ENCODE results near the gene OR10H4. TPM values are rescaled to one million over a fixed set of nuclear protein-coding genes. Genes with fewer than 3 reads are reported as not detected.
"Not testable (repeated sequence)": the region's sequence is repeated elsewhere in the genome, so short reads cannot be mapped to it uniquely, and the experiment has no call there.

The OR10H4 gene
- total RNA-seq, 2 donors from 2014 or later: not detected

DNA sequence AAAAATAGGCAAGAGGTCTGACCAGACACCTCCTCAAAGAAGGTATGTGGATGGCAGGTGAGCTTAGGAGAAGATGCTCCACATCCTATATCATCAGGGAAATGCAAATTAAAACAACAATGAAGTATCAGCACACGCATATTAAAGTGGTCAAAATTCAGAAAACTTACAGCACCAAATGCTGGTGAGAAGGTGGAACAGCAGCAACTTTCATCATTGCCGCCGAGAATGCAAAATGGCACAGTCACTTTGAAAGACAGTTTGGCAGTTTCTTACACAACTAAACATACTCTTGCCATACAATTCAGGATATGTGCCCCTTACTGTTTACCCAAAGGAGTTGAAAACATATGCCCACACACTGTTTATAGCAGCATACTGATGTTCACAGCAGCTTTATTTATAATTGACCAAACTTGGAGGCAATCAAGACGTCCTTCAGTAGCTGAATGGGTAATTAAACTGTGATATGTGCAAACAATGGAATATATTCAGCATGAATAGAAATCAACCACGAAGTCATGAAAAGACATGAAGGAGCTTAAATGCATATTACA is 22.5 kb downstream of the OR10H4 start:
- TF ChIP-seq, protein P1, sequence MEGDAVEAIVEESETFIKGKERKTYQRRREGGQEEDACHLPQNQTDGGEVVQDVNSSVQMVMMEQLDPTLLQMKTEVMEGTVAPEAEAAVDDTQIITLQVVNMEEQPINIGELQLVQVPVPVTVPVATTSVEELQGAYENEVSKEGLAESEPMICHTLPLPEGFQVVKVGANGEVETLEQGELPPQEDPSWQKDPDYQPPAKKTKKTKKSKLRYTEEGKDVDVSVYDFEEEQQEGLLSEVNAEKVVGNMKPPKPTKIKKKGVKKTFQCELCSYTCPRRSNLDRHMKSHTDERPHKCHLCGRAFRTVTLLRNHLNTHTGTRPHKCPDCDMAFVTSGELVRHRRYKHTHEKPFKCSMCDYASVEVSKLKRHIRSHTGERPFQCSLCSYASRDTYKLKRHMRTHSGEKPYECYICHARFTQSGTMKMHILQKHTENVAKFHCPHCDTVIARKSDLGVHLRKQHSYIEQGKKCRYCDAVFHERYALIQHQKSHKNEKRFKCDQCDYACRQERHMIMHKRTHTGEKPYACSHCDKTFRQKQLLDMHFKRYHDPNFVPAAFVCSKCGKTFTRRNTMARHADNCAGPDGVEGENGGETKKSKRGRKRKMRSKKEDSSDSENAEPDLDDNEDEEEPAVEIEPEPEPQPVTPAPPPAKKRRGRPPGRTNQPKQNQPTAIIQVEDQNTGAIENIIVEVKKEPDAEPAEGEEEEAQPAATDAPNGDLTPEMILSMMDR (IDR thresholded peaks at IDR 0.05): no peak
- H3K4me3 ChIP-seq: no peak overlapping the region
- H3K4me1 ChIP-seq (ENCODE audit: control insufficient read depth in 1 of 2, low read depth in 2 of 2): no peaks in the 10 kb centered on the region
- H3K9me3 ChIP-seq: no peaks in the 10 kb centered on the region
- ATAC-seq (ENCODE audit: insufficient number of reproducible peaks, low FRiP score, low read depth) (no peak), DNase-seq (ENCODE audit: low spot score) (no peak)
- no peaks in the 10 kb centered on the region for H3K27me3 ChIP-seq (replicated peaks; ENCODE audit: insufficient read depth)
- H3K27ac ChIP-seq: no peak overlapping the region
- H3K36me3 ChIP-seq: no peaks in the 10 kb centered on the region

DNA sequence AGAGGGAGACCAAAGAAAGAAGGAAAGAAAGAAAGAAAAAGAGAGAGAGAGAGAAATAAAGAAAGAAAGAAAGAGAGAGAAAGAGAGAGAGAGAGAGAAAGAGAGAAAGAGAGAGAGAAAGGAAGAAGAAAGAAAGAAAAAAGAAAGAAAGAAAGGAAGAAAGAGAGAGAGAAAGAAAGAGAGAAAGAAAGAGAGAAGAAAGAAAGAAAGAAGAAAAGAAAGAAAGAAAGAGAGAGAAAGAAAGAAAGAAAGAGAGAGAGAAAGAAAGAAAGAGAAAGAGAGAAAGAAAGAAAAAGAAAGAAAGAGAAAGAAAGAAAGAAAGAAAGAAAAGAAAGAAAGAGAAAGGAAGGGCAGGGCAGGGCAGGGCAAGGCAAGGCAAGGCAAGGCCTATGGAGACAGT is 23.2 kb downstream of the OR10H4 start:
- not testable (repeated sequence) for DNase-seq (ENCODE audit: low spot score); H3K9me3 ChIP-seq; H3K4me1 ChIP-seq (ENCODE audit: control insufficient read depth in 1 of 2, low read depth in 2 of 2); ATAC-seq (ENCODE audit: insufficient number of reproducible peaks, low FRiP score, low read depth); H3K27ac ChIP-seq; H3K27me3 ChIP-seq (replicated peaks; ENCODE audit: insufficient read depth); H3K36me3 ChIP-seq; H3K4me3 ChIP-seq

DNA sequence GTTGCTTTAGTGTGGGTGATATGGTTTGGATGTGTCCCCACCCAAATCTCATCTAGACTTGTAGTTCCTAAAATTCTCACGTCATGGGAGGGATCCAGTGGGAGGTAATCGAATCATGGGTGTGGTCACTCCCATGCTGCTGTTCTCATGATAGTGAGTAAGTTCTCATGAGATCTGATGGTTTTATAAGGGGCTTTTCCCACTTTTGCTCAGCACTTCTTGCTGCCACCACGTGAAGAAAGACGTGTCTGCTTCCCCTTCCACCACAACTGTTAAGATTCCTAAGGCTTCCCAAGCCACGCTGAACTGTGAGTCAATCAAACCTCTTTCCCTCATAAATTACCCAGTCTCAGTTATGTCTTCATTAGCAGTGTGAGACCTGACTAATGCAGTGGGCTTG is 26.0 kb downstream of the OR10H4 start:
- Histone ChIP-seq H3K9me3 (no peaks in the 10 kb centered on the region), H3K4me1 (ENCODE audit: control insufficient read depth in 1 of 2, low read depth in 2 of 2) (no peaks in the 10 kb centered on the region), H3K27ac (no peak overlapping the region), H3K27me3 (replicated peaks; ENCODE audit: insufficient read depth) (no peaks in the 10 kb centered on the region), H3K4me3 (no peak overlapping the region), H3K36me3 (no peaks in the 10 kb centered on the region)
- DNase-seq (ENCODE audit: low spot score) (no peak), ATAC-seq (ENCODE audit: insufficient number of reproducible peaks, low FRiP score, low read depth) (no peak)
- TF ChIP-seq, protein P1 (IDR thresholded peaks at IDR 0.05): no peak

DNA sequence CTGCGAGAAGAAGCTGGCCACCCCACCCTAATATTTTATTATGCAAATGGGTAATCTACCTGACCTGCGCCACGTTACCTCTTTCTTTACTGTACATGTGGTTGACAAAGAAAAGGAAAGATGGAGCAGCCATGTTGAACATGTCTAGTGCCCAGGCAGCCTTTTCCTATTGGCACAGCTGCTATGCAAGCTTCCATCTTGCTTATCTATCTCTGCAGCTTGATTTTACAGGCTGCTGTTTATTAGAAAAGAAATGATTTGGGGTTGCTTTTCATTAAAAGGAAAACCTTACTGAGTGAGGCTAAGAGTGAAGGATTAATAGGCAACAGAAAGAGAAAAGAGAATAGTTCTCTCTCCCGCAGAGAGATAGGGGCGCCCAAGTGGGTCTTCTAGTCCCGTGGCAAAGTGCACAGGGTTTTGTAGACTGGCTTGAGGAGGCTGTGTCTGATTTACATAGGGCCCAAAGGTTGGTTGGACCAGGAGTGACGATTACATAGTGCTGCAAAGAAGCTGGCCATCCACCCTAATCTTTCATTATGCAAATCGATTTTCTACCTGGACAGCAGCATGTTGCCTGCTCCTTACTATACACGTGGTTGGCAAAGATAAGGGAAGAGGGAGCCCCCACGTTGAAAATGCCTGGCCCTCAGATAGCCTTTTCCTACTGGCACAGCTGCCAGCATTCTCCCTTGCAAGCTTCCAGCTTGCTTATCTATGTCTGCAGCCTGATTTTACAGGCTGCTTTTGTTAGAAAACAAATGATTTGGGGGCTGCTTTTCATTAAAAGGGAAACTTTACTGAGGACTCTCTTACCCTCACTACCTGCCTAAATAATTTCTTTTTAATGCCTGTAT is 28.3 kb downstream of the OR10H4 start:
- H3K27me3 ChIP-seq (replicated peaks; ENCODE audit: insufficient read depth): no peaks in the 10 kb centered on the region
- H3K27ac ChIP-seq: no peak overlapping the region
- no peaks in the 10 kb centered on the region for H3K9me3 ChIP-seq
- no peak for DNase-seq (ENCODE audit: low spot score)
- H3K36me3 ChIP-seq: no peaks in the 10 kb centered on the region
- H3K4me1 ChIP-seq (ENCODE audit: control insufficient read depth in 1 of 2, low read depth in 2 of 2): no peaks in the 10 kb centered on the region
- H3K4me3 ChIP-seq: no peak overlapping the region
- ATAC-seq (ENCODE audit: insufficient number of reproducible peaks, low FRiP score, low read depth): no peak
- TF ChIP-seq, protein P1 (IDR thresholded peaks at IDR 0.05): no peak

DNA sequence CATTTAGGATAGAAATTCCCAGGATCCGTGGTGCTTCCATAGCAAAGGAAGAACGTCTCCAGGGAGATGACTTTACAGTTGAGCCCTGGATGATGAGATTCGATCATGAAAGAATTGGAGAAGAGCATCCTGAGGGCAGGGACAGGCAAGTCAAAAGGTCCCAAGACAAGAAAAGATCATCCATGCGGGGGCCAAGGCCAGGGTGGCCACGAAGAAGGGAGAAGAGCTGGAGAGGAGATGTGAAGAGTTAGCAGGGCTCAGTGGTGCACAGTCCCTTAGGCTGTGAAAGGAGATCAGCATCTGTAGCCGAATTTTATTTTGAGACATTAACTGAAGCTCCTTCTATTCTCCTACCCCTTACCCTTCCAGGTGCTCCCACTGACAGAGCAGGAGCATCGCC is 28.9 kb downstream of the OR10H4 start:
- TF ChIP-seq, protein P1 (IDR thresholded peaks at IDR 0.05): no peak
- no peak for ATAC-seq (ENCODE audit: insufficient number of reproducible peaks, low FRiP score, low read depth)
- H3K27me3 ChIP-seq (replicated peaks; ENCODE audit: insufficient read depth): no peaks in the 10 kb centered on the region
- H3K9me3 ChIP-seq: peaks cover 4% of the 10 kb centered on the region
- no peak overlapping the region for H3K27ac ChIP-seq
- no peaks in the 10 kb centered on the region for H3K36me3 ChIP-seq
- no peak overlapping the region for H3K4me3 ChIP-seq
- no peaks in the 10 kb centered on the region for H3K4me1 ChIP-seq (ENCODE audit: control insufficient read depth in 1 of 2, low read depth in 2 of 2)
- no peak for DNase-seq (ENCODE audit: low spot score)
